Spleen (tissue), 7 donors: ENCODE results near the gene LIN7A.

Experiments
- CTCF ChIP-seq, 11 experiments: fragments of 200-600 bp in 7 of 11; fragments of 450-650 bp in 4 of 11; sonication (generic) in 4 of 11; IDR thresholded peaks in 8 of 11; conservative IDR thresholded peaks in 3 of 11; 1 replicate in 7 of 11; 2 replicates in 4 of 11; pipeline versions ENCODE4 v1.4.0 to v1.8.0; 2016 to 2021; ENCODE audit warnings: antibody characterized with exemption in 11 of 11, inconsistent platforms in 4 of 11, mild to moderate bottlenecking in 1 of 11
- POLR2A ChIP-seq, 3 donors: fragments of 450-650 bp; IDR thresholded peaks; one replicate each; pipeline ENCODE4 v1.5.1; 2017; ENCODE audit warnings: antibody characterized with exemption in 3 of 3, mild to moderate bottlenecking in 1 of 3
- donor health status: DM: no; HTN: no; CAD: no; lungs with moderate emphysema.
- donor health status: DM: no; HTN: no; CAD: no.
- donor health status: DM: no; HTN: no; CAD: no.

- TF ChIP-seq CTCF (IDR thresholded peaks at IDR 0.05 in 8 of 11, conservative IDR thresholded peaks at IDR 0.05 in 3 of 11) (no peak), POLR2A (IDR thresholded peaks at IDR 0.05) (no peak)
Observed at GRCh38 chr12:80862531-80862930, 75.2 kb downstream of the LIN7A start.
